ENCODE results near the gene VCL.
A peak's percentile ranks its signal among the peaks of the same experiment; 100 is the strongest.

VCL gene

DNA sequence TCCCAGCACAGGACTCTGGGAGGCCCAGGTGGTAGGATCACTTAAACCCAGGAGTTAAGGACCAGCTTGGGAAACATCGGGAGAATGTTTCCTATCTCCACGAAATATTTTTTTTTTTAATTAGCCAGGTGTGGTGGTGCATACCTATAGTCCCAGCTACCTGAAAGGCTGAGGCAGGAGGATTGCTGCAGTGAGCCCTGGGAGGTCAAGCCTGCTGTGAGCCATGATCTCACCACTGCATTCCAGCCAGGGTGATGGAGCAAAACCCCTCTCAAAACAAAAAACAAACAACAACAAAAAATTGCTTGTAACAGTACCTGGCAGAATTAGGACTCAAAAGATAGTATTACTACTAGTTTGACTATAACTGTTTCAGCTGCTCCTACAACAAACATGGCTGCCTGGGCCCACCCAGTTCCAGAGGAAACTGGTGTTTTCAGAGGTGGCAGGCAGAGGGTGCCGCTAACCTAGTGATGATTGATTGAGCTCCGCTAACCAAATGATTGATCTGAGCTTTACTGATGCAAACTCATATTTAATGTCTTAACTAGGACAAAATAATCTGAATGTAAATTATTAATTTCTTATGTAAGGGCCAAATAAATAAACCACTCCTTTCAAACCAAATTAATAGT, 95.7 kb downstream of the VCL start:
- H2BK15ac ChIP-seq (ENCODE audit: low read depth, poor library complexity, severe bottlenecking), result no peak overlapping the region
- no peaks in the 10 kb centered on the region for H3K27me3 ChIP-seq (ENCODE audit: control insufficient read depth in 1 of 2, insufficient read depth in 1 of 2, low read length in 2 of 2)
- H2BK5ac ChIP-seq (ENCODE audit: low read depth, low read length, poor library complexity, severe bottlenecking), result no peak overlapping the region
- DNase-seq, result no peak
- peaks cover 3% of the 10 kb centered on the region for H3K4me1 ChIP-seq (ENCODE audit: control insufficient read depth, insufficient read depth, low read depth, low read length)
- no peak overlapping the region for H4K91ac ChIP-seq (ENCODE audit: low read length)
- 100% methylated on average over 2 of the region's 4 CpGs for WGBS
- no peak overlapping the region for H3K4me3 ChIP-seq (ENCODE audit: insufficient read depth in 1 of 2, low read depth in 1 of 2, low read length in 2 of 2)
- no peak overlapping the region for H2BK12ac ChIP-seq (ENCODE audit: low read length in 2 of 2)
- H3K27ac ChIP-seq (ENCODE audit: low read length, poor library complexity, severe bottlenecking), result no peak overlapping the region
- H2AFZ ChIP-seq (ENCODE audit: low read depth, low read length), result no peak overlapping the region
- no peak overlapping the region for H2BK120ac ChIP-seq (ENCODE audit: low read depth, low read length)
- no peak overlapping the region for H3K23ac ChIP-seq (ENCODE audit: low read length in 2 of 2)
- H3K79me1 ChIP-seq (replicated peaks; ENCODE audit: low read length, poor library complexity, severe bottlenecking), result peaks cover 19% of the 10 kb centered on the region
- H4K8ac ChIP-seq (ENCODE audit: low read length), result no peak overlapping the region
- H2AK5ac ChIP-seq (ENCODE audit: low read length, severe bottlenecking), result no peak overlapping the region
- no peaks in the 10 kb centered on the region for H3K9me3 ChIP-seq (ENCODE audit: control insufficient read depth, low read length)
- H3K36me3 ChIP-seq (ENCODE audit: control insufficient read depth in 1 of 2, insufficient read depth in 2 of 2, low read depth in 1 of 2, low read length in 2 of 2), result peaks cover 41 to 95% of the 10 kb centered on the region in 2 experiments
- no peak overlapping the region for H3K18ac ChIP-seq (ENCODE audit: low read depth in 1 of 2, low read length in 2 of 2)
- H3K14ac ChIP-seq (ENCODE audit: low read length in 2 of 2), result no peak overlapping the region
- no peak overlapping the region for H3K4ac ChIP-seq (ENCODE audit: low read depth in 1 of 2, low read length in 2 of 2)
- no peak overlapping the region for H3K9ac ChIP-seq (ENCODE audit: low read length)
- no peak overlapping the region for H3K4me2 ChIP-seq (ENCODE audit: low read length, poor library complexity, severe bottlenecking)

DNA sequence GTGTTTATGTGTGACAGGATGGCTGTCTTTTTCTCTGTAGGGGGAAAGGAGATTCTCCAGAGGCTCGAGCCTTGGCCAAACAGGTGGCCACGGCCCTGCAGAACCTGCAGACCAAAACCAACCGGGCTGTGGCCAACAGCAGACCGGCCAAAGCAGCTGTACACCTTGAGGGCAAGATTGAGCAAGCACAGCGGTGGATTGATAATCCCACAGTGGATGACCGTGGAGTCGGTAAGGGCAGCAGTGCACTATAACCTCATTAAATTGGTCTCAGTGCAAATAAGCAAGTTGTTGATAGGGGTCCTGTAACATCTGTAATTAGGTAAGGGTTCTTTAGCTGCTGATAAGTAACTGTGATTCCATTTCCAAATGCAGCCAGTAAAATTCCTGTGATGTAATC, 96.3 kb downstream of the VCL start:
- no peak overlapping the region for H2BK12ac ChIP-seq (ENCODE audit: low read length in 2 of 2)
- no peak overlapping the region for H4K91ac ChIP-seq (ENCODE audit: low read length)
- H3K9me3 ChIP-seq (ENCODE audit: control insufficient read depth, low read length), result no peaks in the 10 kb centered on the region
- WGBS, result 97% methylated on average over 7 of the region's 7 CpGs
- H2AK5ac ChIP-seq (ENCODE audit: low read length, severe bottlenecking), result no peak overlapping the region
- no peak overlapping the region for H3K4me2 ChIP-seq (ENCODE audit: low read length, poor library complexity, severe bottlenecking)
- H4K8ac ChIP-seq (ENCODE audit: low read length), result peak overlapping the region; percentile 20
- peaks cover 19% of the 10 kb centered on the region for H3K79me1 ChIP-seq (replicated peaks; ENCODE audit: low read length, poor library complexity, severe bottlenecking)
- no peak overlapping the region for H2BK5ac ChIP-seq (ENCODE audit: low read depth, low read length, poor library complexity, severe bottlenecking)
- H3K36me3 ChIP-seq (ENCODE audit: control insufficient read depth in 1 of 2, insufficient read depth in 2 of 2, low read depth in 1 of 2, low read length in 2 of 2), result peaks cover 38 to 95% of the 10 kb centered on the region in 2 experiments
- H2BK120ac ChIP-seq (ENCODE audit: low read depth, low read length), result no peak overlapping the region
- peaks cover 3% of the 10 kb centered on the region for H3K4me1 ChIP-seq (ENCODE audit: control insufficient read depth, insufficient read depth, low read depth, low read length)
- H3K18ac ChIP-seq (ENCODE audit: low read depth in 1 of 2, low read length in 2 of 2), result no peak overlapping the region
- H3K4ac ChIP-seq (ENCODE audit: low read depth in 1 of 2, low read length in 2 of 2), result no peak overlapping the region
- no peak overlapping the region for H3K27ac ChIP-seq (ENCODE audit: low read length, poor library complexity, severe bottlenecking)
- DNase-seq, result no peak
- no peak overlapping the region for H3K14ac ChIP-seq (ENCODE audit: low read length in 2 of 2)
- H2AFZ ChIP-seq (ENCODE audit: low read depth, low read length), result no peak overlapping the region
- no peak overlapping the region for H2BK15ac ChIP-seq (ENCODE audit: low read depth, poor library complexity, severe bottlenecking)
- no peak overlapping the region for H3K9ac ChIP-seq (ENCODE audit: low read length)
- H3K23ac ChIP-seq (ENCODE audit: low read length in 2 of 2), result no peak overlapping the region
- H3K27me3 ChIP-seq (ENCODE audit: control insufficient read depth in 1 of 2, insufficient read depth in 1 of 2, low read length in 2 of 2), result no peaks in the 10 kb centered on the region
- H3K4me3 ChIP-seq (ENCODE audit: insufficient read depth in 1 of 2, low read depth in 1 of 2, low read length in 2 of 2), result no peak overlapping the region

DNA sequence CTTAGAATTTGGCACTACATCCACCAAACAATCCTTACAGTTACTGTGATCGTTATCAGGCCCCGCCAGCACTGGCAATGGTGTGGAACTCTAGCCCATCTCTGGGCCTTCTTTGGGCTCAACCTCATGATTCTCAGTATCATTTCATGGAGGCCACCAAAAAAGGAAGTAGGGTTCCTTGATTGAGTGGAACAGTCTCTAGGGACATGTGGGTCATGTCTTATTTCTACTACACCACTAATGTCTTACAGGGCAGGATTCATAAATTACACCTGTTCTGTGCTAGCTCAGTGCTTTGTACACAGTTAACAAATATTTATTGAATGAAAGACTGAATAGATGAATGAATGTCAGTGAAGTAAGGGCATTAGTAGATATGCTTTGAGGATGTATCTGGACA, 98.9 kb downstream of the VCL start:
- Histone ChIP-seq H3K27ac (ENCODE audit: low read length, poor library complexity, severe bottlenecking) (no peak overlapping the region), H3K18ac (ENCODE audit: low read depth in 1 of 2, low read length in 2 of 2) (no peak overlapping the region), H4K91ac (ENCODE audit: low read length) (no peak overlapping the region), H2BK5ac (ENCODE audit: low read depth, low read length, poor library complexity, severe bottlenecking) (no peak overlapping the region), H3K14ac (ENCODE audit: low read length in 2 of 2) (no peak overlapping the region), H3K9ac (ENCODE audit: low read length) (no peak overlapping the region), H2BK12ac (ENCODE audit: low read length in 2 of 2) (no peak overlapping the region), H3K4ac (ENCODE audit: low read depth in 1 of 2, low read length in 2 of 2) (no peak overlapping the region), H4K8ac (ENCODE audit: low read length) (no peak overlapping the region), H3K36me3 (ENCODE audit: control insufficient read depth in 1 of 2, insufficient read depth in 2 of 2, low read depth in 1 of 2, low read length in 2 of 2) (peaks cover 40 to 95% of the 10 kb centered on the region in 2 experiments), H2BK120ac (ENCODE audit: low read depth, low read length) (no peak overlapping the region), H3K27me3 (ENCODE audit: control insufficient read depth in 1 of 2, insufficient read depth in 1 of 2, low read length in 2 of 2) (no peaks in the 10 kb centered on the region), H3K79me1 (replicated peaks; ENCODE audit: low read length, poor library complexity, severe bottlenecking) (peaks cover 17% of the 10 kb centered on the region), H3K4me3 (ENCODE audit: insufficient read depth in 1 of 2, low read depth in 1 of 2, low read length in 2 of 2) (no peak overlapping the region), H2BK15ac (ENCODE audit: low read depth, poor library complexity, severe bottlenecking) (no peak overlapping the region), H3K9me3 (ENCODE audit: control insufficient read depth, low read length) (no peaks in the 10 kb centered on the region), H2AK5ac (ENCODE audit: low read length, severe bottlenecking) (no peak overlapping the region), H3K4me1 (ENCODE audit: control insufficient read depth, insufficient read depth, low read depth, low read length) (peaks cover 3% of the 10 kb centered on the region), H2AFZ (ENCODE audit: low read depth, low read length) (no peak overlapping the region), H3K4me2 (ENCODE audit: low read length, poor library complexity, severe bottlenecking) (no peak overlapping the region), H3K23ac (ENCODE audit: low read length in 2 of 2) (no peak overlapping the region)
- 100% methylated on average over 2 of the region's 2 CpGs for WGBS
- no peak for DNase-seq

DNA sequence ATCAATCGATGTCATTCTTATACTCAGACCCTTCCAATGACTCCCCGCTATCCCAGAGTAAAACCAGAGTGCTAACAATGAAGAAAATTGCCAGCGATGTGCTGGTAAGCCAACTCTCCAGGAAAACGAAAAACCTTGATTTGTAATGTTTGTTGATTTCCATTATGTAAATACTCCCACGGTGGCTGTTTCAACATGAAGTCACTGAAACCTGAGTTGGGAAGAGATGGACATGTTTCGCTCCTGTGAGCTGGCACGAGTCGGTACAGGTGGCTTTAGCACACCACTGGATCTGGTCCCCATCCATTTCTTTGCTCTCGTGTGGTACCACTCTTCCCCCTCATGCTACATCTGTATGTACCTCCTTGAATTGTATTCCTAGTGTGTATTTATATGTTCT, 99.9 kb downstream of the VCL start:
- no peak overlapping the region for H2BK5ac ChIP-seq (ENCODE audit: low read depth, low read length, poor library complexity, severe bottlenecking)
- H4K8ac ChIP-seq (ENCODE audit: low read length), result no peak overlapping the region
- no peak overlapping the region for H3K4me2 ChIP-seq (ENCODE audit: low read length, poor library complexity, severe bottlenecking)
- peaks cover 3% of the 10 kb centered on the region for H3K4me1 ChIP-seq (ENCODE audit: control insufficient read depth, insufficient read depth, low read depth, low read length)
- H3K4ac ChIP-seq (ENCODE audit: low read depth in 1 of 2, low read length in 2 of 2), result no peak overlapping the region
- no peak overlapping the region for H2AFZ ChIP-seq (ENCODE audit: low read depth, low read length)
- H3K36me3 ChIP-seq (ENCODE audit: control insufficient read depth in 1 of 2, insufficient read depth in 2 of 2, low read depth in 1 of 2, low read length in 2 of 2), result peaks cover 43 to 97% of the 10 kb centered on the region in 2 experiments
- H2BK120ac ChIP-seq (ENCODE audit: low read depth, low read length), result no peak overlapping the region
- no peaks in the 10 kb centered on the region for H3K27me3 ChIP-seq (ENCODE audit: control insufficient read depth in 1 of 2, insufficient read depth in 1 of 2, low read length in 2 of 2)
- H3K14ac ChIP-seq (ENCODE audit: low read length in 2 of 2), result no peak overlapping the region
- H2AK5ac ChIP-seq (ENCODE audit: low read length, severe bottlenecking), result no peak overlapping the region
- H3K23ac ChIP-seq (ENCODE audit: low read length in 2 of 2), result no peak overlapping the region
- H4K91ac ChIP-seq (ENCODE audit: low read length), result no peak overlapping the region
- no peaks in the 10 kb centered on the region for H3K9me3 ChIP-seq (ENCODE audit: control insufficient read depth, low read length)
- H2BK12ac ChIP-seq (ENCODE audit: low read length in 2 of 2), result no peak overlapping the region
- 92% methylated on average over 5 of the region's 9 CpGs for WGBS
- H3K79me1 ChIP-seq (replicated peaks; ENCODE audit: low read length, poor library complexity, severe bottlenecking), result peaks cover 13% of the 10 kb centered on the region
- no peak for DNase-seq
- H3K18ac ChIP-seq (ENCODE audit: low read depth in 1 of 2, low read length in 2 of 2), result no peak overlapping the region
- no peak overlapping the region for H3K4me3 ChIP-seq (ENCODE audit: insufficient read depth in 1 of 2, low read depth in 1 of 2, low read length in 2 of 2)
- no peak overlapping the region for H2BK15ac ChIP-seq (ENCODE audit: low read depth, poor library complexity, severe bottlenecking)
- H3K9ac ChIP-seq (ENCODE audit: low read length), result no peak overlapping the region
- no peak overlapping the region for H3K27ac ChIP-seq (ENCODE audit: low read length, poor library complexity, severe bottlenecking)

All from mesenchymal stem cell (in vitro differentiated cells and primary cell).